H54 (cell line): ENCODE results near the gene MAEA.

Experiments
- DNase-seq: peaks from one replicate; pipeline ENCODE4 v3.0.0; 2011; ENCODE audit warnings: low spot score, mixed read lengths; ENCODE audit not compliant: insufficient read length
- FAIRE-seq: peaks from 3 replicates; lab custom pipeline; 2011; peaks lifted over from hg19 to GRCh38; lab: Jason Lieb, UNC
- POLR2A ChIP-seq: IDR thresholded peaks from 2 replicates; pipeline ENCODE4 v1.6.1; 2011; ENCODE audit warnings: low read depth, mild to moderate bottlenecking, low read length

Gene MAEA

DNA sequence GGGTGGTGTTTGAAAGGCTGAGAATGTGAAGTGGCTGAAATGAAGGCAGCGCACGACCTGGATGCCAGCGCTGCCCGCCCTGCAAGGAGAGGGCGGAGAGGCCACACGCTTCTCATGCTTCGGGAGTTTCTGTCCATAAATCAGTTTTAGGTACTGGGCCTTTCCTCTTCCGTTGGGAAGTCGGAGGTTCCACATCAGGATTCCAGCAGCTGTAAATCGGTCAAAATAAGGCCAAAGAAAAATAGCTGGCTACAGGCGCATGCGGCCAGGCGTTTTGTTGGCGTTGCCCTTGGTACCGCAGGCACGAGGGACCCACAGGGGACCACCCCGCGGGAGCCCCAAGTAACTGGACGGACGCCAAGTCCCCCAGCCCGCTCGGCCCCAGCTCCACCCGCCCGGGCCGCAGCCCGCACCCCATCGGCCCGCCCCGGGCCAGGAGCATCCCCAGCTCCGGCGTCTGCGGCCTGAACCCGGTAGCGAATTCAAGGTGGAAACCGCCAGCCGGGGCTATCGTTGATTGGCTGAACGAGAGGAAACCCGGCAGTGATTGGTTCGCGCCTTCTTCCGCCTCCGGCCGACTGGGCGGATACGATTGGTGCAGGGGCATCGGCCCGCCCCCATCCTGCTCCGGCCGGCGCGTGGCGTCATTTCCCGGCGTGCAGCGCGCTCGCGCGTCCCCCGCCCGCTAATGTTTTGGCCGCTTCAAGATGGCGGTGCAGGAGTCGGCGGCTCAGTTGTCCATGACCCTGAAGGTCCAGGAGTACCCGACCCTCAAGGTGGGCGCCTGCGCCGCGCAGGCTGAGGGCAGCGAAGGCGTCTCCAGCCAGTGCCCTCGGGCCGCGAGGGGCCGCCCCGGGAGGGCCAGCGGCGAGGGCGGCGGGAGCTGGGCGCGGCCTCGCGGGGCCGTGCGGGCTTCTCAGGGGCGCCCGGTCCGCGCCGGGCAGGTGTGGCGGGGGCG, at the start of gene MAEA:
MAEA (plus strand) TSS at position 685 of the 958 bp plus-strand sequence; CDS start at position 708, 23 bp downstream.
- FAIRE-seq (no peak), DNase-seq (peak; percentile 95)
- peak; percentile 87 for TF ChIP-seq POLR2A

GRCh38 chr4:1239950-1240307, 49.8 kb upstream of the MAEA start:
- no peak for DNase-seq
- FAIRE-seq, result no peak
- TF ChIP-seq POLR2A, result no peak

- no peak for FAIRE-seq
These were observed 48.8 kb upstream of the MAEA start for GRCh38 chr4:1240721-1241465.

DNA sequence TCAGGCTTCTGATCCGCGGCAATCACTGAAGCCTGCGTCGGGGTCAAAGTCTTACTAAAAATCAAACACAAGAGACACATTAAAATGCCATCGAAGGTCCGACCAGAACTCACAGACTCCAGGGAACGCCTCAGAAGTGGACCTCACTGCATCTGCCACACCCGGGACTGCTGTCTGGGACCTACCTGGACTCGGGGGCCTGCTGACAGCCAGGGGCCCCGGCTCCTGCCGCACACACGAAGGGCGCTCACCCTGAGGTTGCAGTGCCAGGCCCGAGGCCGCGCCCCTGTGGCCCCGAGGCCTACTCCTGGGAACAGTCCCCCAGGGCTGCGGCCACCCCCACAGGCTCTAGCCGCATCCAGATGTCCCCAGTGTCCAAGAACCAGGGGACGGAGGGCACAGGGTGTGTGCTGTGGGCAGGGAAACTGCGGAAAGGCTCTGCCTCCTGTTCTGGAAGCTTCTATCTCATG, 48.2 kb upstream of the MAEA start:
- DNase-seq (no peak), FAIRE-seq (no peak)
- no peak for TF ChIP-seq POLR2A

More at GRCh38 chr4:1240721-1241465, 48.8 kb upstream of the MAEA start:
- no peak for DNase-seq
- TF ChIP-seq POLR2A, result no peak

DNA sequence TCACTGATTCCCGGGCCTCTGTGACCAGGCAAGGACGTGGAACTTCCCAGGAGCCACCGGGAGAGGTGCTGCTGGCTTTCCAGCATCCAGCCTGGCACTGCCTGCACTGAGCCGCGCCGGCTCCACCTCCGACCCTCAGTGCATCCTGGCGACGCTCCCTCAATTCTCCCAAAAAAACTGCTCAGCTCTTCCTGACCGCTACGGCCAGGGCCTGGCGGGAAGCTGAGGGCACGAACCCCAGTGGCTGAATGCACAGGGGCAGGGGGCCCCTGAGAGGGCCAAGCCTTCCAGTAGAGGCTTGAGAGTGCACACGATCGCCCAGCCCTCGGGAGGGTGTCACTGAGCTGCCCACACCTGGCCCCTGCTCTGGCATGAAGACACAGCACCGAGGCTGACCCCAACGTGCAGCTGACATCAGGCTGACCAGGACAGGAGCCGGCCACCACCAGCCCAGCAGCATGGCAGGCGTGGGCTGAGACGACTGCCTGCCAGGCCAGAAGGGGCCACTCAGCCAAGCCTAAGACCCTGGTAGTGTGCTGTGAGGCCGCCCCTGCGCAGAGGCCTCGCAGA, 47.7 kb upstream of the MAEA start:
- no peak for TF ChIP-seq POLR2A
- DNase-seq (no peak), FAIRE-seq (no peak)

DNA sequence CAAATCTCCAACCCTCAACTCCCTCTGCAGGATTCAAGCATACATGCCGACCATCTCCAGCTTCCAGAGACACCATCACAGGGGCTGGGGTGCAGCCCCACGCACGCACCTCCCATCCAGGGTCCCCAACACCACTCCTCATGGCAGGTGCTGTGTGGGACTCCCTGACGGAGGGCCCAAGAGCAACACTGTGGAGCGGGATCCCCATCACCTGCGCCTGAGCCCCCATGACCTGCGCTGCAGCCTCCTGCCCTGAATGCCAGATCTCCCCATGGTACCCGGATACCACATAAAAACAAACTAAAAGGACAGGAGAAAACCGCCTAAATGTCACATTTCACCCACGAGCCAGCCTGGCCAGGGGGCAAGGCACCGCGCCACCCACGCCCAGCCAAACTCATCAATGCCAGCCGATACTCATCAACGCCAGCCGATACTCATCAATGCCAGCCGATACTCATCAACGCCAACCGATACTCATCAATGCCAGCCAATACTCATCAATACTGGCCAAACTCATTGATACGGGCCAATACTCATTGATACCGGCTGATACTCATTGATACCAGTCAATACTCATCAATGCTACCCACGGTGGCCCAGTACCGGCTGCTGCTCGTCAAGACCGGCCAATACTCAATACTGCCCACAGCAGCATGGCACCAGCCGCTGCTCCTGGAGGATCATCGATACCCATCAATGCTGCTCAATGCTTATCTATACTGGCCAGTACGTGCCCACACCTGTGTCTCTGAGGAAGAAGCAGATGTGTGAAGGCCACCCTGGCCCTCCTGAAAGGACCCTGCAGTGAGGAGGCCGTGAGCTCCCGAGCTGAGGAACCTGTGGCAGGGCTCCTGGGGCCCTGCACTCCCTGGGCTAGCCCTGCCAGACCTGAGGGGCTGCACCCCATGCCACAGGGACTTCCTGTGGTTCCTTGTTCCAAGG, 46.9 kb upstream of the MAEA start:
- FAIRE-seq, result no peak
- no peak for TF ChIP-seq POLR2A
- no peak for DNase-seq

- DNase-seq (no peak), FAIRE-seq (no peak)
- no peak for TF ChIP-seq POLR2A
These were observed 46.1 kb upstream of the MAEA start for GRCh38 chr4:1243451-1244080.

DNA sequence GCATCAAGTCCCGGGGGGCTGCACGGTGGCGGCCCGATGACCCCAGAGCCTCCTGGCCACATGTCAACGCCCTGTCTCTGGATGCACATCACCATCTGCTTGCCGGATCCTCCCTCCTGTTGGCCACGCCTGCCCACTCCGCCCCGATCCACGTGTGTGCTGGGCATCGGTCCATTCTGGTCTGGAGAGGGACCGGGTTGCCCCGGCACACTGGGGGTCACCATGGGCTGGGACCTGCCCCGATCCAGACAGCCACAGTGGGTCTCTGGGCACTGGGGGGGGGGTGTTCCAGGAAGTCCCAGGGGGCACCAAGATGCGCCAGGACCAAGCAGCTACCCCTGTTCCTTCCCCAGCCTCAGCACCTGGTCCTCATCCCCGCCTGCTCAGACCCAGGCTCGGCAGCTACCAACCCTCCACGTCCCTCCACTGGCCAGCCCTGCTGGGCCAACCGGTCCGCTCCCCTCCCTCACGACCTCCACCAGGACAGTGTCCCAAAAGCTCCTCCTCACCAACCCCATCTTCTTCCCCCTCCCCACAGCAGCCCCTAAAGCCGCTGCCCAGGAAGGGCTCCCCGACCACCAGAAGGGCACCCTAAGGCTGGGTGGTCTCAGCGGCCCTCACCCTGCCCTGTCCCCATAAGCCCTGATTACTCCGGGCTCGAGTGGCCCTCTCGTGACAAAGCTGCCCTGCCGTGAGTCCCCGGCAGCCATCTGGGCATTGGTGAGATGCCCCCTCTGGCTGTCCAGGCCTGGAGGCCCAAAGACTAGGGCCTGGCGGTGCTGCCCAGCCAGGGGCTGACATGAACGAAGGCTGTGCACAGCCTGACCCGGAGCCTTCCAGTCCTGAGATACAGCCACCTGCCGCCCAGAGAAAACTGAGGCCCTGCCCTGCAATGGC, 45.4 kb upstream of the MAEA start:
- FAIRE-seq, result no peak
- no peak for DNase-seq
- no peak for TF ChIP-seq POLR2A

DNA sequence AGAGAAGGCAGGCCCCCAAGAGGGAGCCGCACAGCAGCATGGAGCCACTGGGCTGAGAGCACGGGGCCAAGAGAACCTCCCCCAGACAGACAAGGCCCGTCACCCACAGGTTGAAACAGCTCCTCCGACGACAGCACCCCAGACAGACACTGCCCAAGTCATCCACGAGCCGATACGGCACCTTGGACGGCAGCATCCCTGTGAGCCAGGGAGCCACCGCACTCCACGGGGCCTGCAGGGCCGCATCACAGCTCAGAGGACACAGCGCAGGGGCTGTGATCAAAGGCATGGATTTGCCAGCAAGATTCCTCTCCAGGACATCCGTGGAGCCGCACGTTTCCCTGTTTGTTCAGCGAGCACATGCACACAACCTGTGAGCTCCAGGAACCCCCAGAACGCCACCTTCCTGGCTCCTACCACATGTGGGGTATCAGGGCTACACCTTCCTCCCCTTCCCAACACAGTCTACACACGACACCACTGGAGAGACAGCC, 44.7 kb upstream of the MAEA start:
- no peak for TF ChIP-seq POLR2A
- DNase-seq, result no peak
- no peak for FAIRE-seq

DNA sequence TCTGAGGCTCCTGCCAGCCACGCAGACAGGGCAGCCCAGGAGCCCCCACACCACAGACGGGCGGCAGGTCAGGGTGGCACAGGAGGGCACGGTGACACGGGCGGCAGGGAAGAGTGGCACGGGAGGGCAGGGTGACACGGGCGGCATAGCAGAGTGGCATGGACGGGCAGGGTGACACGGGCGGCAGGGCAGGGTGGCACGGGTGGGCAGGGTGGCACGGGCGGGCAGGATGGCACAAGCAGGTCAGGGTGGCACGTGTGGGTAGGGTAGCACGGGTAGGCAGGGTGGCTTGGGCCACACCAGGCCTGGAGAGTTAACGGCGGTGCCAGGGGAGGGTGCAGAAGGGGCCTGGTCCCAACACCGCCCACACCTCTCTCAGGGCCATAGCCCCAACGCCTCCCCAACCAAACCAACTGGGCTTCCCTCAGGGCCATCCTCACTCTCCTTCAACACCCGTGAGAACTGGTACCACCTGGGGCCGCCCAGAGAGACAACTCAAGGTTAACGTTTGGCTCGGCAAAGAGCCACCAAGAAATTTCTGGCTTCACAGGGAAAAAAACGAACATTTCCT, 44.1 kb upstream of the MAEA start:
- no peak for TF ChIP-seq POLR2A
- no peak for FAIRE-seq
- DNase-seq, result no peak
